Stimulated activated CD4-positive, alpha-beta T cell treated with anti-CD3 and anti-CD28 coated beads, Interleukin-15, amount 100 ng/mL, for 1 hour (primary cell): ENCODE results near the gene CPEB4.

Experiments used
- DNase-seq, 2 donors: peaks; one replicate each; pipeline ENCODE4 v3.0.0-alpha.2; 2020; ENCODE audit warnings: low read depth in 1 of 2, low spot score in 1 of 2

The CPEB4 gene

DNA sequence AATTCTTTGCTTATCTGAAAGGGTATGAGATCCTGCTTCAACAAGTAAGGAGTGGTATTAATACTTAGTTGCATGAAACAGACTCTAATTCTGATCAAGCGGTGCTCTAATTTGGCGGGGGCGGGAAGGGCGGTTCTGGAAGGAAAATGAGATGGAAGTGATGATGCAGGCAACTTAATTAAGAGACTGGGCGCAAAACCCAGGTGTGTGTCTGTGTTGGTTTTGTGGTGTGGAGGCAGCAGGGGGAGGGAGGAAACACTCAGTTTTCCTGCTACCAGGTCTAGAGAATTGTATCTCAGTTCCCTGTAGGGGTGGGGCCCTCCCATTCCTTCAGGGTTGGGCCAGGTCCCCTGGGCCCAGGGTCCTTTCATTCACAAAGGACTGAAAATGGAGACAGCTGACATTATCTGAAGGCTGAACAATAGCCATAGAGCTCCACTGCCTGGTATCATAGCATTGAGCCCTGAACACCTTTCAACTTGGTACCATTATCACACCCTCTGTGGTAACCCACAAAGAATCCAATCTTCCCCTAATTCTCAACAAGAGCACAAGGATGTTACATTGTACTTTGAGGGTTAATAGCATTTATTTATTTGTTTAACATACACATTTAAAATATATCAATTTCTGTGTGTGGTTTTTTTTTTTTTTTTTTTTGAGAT is 83.7 kb downstream of the CPEB4 start:
- no peak for DNase-seq

DNA sequence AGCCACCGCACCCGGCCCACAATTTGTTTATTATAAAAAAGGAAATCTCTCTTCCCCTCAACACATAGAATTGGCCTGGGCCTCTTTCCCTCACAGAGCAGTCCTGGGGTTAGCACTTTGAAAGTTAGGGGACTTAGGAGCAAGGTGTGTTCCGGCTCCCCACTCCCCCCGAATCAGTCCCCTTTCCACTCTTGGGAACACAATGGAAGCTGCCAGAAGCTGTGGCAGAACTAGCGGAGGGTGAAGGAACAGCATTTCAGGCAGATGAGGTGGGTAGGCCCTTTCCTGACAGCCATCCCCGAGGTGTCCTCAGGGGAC is 84.4 kb downstream of the CPEB4 start:
- DNase-seq, result no peak

DNA sequence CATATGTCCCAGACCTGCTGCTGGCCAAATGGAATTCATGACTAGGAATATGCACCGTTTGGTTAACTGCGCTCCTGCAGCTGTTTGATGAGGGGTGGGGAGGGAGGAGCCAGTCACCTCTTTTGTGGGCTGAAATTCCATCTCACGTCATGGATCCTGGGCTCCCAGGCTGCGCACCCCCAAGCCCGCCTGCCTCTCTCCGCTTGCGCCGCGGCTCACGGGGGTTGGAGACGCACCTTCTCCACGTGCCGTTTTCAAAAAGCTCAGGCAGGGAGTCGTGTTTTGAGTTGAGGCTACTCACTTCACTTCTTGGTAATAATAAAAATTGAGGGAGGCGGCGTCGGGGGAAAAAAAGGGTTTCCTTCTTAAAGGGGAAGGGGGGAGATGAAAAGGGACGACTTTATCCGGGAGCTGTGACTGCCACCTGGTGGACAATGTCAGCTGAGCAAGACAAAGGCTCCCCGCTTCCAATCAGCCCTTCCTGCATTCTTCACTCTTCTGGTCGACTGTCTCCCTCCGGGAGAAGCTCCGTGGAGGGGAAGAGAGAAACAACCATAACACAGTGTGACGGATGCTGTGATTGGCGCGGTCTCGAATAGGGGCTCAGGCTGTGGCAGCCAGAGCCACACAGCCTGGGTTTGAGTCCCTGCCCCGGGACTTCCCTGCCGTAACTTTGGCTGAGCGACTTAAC is 84.9 kb downstream of the CPEB4 start:
- peak; percentile 44 to 55 for DNase-seq

DNA sequence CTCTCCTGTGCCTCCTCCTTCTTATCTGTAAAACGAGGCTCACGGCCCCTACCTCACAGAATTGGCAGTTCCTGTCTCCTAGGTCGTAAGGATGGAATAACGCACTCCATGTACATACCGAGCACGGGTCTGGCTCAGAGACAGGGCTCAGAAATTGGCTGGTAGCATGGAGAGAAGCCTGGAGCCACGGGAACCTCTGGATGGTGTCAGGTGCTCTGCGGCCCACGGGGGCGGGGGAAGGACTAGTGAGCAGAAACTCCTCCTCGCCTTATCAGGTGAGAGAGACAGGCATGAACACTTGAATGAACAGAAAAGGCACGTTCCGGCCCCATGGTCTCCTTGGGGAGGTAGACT is 85.4 kb downstream of the CPEB4 start:
- DNase-seq, result no peak

DNA sequence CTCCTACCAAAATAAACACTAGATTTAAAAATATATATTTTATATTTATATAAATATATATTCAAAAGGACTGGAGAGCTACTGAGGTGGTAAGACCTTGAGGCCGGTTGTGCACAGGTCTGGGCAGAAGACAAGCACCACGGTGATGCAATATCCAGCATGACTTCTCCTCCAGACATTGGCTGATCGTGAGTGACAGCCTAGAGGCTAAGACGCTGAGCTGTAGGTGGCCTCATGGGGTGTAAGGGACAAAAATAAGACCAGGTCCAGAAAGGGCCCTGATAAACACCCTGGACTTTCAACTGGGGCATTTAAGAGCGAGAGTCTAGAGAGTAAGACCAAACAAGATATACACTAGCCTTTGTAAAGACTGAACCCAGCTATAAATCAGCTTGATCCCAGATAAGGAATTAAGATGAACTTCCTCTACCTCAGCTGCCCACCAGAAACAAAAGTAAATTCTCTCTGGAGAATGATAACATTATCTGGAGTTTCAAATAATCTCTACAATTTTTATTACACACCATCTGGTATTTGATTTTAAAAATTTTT is 86.6 kb downstream of the CPEB4 start:
- DNase-seq, result no peak

DNA sequence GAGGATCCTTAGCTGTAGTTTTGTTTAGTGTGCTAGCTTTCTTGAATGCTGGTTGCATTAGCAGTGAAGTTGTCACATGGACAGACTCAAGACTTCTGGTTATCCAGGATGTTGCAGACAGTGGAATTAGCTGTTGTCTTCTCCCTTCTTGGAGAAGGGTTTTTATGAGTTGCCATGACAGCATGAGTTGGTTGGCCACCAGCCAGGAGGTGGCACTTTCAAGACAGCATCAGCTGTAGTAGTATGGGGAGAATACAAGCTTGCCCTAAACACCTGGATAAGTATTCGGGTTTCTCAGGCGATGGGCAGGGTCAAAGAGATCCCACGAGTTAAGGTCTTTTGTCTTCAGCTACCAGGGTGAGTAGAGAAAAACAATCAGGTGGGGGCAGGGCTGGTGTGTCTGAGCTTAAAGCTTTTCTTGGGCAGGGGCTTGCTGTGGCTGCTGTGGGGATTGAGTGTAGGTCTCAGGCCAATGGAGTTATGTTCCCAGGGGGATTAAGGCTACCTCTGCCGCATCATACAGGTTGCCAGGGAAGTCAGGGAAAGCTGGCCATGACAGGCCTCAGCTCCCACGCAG is 93.1 kb downstream of the CPEB4 start:
- no peak for DNase-seq

DNA sequence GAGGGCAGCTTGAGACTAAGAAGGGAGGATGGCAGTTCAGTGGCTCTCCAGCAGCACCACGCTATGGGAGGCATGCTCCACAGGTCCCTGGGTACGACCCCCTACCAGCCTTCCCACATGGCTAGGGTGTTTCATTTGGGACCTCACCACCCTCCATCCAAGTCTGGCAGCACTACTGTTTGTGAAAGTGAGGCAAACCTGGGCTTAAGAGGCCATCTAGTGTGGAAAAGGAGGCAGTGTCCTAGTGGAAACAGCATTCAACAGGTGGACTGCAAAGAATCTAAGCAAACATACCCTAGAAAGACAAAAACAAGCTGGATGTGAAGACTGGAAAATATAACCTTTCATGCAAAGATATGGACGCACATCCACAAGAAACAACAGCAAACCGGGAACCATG is 96.1 kb downstream of the CPEB4 start:
- no peak for DNase-seq

DNA sequence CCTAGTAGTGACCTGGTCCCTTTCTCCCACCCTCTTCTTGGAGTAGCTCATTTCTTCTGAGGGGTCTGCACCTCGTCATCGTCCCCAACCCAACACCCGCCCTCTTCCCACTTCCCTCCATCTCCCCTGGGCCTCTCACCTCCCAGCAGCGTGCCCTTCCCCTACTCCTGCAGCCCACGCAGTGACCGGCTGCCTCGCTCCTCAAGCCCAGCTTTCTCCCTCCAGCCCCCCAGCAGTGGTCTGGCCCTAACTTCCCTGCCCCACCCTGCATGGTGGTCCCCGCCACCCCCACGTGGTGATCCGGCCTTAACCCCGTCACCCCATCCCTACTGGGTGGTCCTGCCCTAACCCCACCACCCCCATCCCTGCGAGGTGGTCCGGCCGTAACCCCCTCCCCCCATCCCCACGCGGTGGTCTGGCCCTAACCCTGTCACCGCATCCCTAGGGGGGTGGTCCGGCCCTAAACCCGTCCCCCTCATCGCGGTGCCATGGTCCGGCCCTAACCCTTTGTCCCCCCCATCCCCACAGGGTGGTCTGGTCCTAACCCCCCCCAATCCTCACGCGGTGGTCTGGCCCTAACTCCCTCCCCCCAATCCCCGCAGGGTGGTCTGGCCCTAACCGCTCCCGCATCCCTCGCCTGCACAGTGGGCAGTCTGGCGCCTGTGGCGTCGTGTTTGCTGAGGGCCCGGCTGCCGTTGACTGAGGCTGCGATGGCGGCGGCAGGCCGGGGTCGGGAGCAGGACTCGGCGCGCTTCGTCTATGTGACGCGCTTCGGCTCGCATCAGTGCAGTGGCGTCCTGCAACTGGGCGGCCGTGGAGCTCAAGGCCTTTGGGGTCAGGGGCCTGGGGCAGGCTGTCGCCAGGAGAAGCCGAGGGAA is 100.6 kb downstream of the CPEB4 start, which contains the start of gene C5orf47:
TSS of gene C5orf47 (plus strand) at position 617 of the 878 bp plus-strand sequence. CDS start at position 711, 94 bp downstream.
- DNase-seq, result no peak

DNA sequence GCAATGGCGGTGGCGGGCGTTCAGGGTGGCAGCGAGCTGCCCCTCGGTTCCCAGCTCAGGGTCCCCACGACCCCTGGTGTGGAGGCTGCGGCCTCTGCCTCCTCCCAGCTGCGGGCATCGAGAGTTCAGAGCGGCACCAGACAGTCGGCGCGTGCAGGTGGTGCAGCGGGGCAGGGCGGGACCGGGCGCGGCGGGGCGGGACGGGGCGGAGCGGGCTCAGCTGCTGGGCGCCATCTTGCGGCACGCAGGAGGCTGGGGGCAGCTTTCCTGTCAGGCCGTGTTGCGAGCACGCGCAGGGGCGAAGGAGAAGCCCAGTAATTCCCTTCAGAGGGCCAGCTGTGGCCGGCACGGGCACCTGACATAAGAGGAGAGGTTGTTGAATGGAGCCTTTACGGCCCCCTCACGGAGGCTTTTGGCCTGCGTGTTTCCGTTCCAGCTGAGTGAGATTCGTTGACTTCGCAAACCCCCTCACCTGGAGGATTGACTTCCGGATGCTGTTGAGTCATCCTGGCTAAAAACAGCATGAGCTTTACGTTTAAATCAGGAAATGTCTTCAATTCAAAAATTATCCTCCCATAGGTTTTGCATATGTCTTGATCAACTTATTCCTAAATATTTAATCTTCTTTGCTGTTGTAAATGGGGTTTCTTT is 101.4 kb downstream of the CPEB4 start:
- DNase-seq, result no peak

DNA sequence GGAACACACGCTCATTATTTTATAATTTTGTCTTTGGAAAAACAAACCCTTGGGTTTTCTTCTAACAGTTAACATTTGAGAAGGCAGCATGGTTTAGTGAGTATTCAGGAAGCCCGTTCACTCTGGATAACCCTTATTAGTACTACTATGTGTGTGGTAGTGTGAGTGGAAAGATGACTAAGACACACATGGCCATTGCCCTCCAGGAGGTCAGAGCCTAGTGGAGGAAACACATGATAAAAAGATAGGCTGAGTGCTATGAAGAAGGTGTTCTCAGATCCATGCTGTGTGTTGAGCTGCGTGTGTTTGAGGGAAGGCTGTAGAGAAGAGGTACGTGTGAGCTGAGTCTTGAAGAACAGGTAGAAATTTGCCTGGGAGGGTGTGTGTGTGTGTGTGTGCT is 109.2 kb downstream of the CPEB4 start:
- no peak for DNase-seq

DNA sequence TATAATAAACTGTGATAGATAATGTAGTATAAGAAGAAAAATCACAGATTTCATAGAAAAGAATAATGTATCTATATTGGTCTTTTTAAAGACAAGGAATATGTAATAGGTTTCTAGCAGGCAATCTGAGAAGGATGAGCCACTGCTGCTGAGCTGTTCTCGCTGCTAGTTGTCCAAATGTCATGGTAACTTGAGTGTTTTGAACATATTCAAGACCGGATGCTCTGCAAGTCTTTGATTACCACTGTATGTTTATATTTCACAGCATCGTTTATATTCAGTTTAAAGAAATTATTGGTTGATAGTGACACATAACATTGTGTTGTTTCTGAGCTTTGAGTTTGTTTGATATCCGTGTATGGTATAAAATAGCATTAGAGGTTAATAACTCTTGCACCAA is 110.4 kb downstream of the CPEB4 start:
- no peak for DNase-seq

DNA sequence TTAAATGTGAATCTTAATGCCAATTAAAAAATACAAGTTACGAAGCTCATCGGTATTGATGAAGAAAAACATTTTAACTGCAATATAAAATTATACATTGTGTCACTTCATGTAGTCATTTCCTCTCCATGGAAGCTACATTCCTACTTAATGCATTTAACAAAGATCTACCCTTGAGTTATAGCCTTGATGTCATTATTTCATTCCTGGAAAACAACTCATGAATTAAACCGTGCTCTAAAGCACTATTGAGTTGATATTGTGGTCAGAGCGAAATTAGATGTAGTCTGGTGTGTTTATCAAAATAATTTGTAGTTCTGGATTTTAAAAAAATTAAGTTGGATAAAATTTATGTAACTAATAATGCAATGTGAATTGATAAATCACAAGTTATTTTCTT is 111.9 kb downstream of the CPEB4 start:
- DNase-seq, result no peak

DNA sequence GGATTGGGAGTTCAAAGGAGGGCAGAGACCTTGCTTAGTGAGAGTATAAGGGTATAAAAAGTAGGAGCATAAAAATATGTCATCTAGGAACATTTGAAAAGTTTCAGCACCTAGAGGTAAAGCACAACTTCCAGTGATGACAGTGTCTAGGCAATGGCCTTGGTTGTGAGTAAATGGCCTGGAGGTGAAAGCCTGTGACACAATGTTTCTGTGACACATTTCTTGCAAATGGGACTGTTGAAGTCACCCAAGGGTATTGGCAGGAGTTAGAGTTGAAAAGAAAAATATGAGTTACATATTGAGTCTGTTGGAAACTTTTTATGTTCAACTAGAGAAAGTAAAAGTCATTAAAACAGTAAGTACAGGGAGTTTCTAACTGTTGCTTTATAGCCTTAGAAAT is 115.6 kb downstream of the CPEB4 start:
- DNase-seq, result no peak

DNA sequence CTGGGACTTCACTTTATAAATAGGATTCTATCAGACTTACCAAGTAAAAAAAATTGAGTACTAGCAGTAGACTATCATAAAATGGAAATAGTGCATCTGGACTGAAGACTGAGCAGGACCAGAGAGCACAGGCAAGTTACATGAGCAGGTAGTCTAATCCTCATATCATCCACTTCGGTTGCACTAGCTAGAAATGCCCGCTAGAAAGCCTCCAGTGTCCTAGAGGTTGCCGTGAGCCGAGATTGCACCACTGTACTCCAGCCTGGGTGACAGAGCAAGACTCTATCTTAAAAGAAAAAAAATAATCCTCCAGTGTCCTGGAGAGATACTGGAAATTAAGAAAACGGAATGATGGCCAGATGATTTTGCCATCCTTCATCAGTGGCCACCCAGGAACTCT is 120.8 kb downstream of the CPEB4 start:
- DNase-seq, result no peak

DNA sequence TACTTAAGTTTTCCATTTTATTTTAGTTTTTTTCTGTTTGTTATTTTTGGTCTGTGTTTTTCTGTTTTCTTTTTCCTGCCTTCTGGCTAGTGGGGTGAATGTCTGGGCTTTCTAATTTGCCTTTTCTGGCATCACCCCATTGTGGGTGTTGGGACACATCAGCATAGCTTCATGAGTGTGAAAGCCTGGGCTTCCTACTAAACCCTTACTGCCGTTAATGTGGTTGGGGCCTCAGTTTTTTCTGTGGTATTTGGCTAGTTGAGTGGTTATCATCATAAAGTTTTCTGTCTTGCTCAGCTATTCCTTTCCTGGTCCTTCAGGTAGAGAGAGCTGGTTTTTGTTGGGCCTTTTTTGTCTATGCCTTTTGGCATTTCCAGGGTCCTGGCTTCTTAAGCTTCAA is 122.2 kb downstream of the CPEB4 start:
- DNase-seq, result no peak

DNA sequence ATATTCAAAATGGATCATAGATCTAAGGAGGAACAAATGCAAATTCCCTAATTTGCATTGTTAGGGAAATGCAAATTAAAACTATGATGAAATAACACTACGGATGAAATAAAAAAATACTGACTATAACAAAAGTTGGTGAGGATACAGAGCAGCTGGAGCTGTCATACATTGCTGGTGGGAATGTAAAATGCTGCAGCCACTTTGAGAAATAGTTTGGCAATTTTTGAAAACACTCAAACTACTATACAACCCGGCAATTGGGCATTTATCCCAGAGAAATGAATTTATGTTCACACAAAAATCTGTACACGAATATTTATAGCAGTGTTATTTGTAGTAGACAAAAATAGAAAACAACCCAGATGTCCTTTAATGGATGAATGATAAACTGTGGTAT is 123.3 kb downstream of the CPEB4 start:
- DNase-seq, result no peak
